ENCODE results near the gene RABIF.
"Not testable (repeated sequence)": the region's sequence is repeated elsewhere in the genome, so short reads cannot be mapped to it uniquely, and the experiment has no call there.

The RABIF gene

GRCh38 chr1:202831906-202832305, 57.0 kb downstream of the RABIF start:
- DNase-seq = no peak

DNA sequence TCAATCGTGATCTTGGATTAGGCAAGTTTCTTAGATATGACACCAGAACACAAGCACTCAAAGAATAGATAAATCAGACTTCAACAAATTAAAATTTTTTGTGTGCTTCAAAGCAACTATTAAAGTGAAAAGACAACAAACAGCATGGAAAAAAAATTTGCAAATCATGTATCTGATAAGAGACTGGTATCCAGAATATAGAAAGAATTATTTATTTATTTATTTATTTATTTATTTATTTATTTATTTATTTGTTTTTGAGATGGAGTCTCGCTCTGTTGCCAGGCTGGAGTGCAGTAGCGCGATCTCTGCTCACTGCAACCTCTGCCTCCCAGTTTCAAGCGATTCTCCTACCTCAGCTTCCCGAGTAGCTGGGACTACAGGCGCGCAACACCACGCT, 59.7 kb downstream of the RABIF start:
- DNase-seq = not testable (repeated sequence)
